CD4-positive, alpha-beta memory T cell (primary cell): ENCODE data around the gene ADAM19. TPM values are rescaled to one million over a fixed set of nuclear protein-coding genes. Genes with fewer than 3 reads are reported as not detected.
A peak's percentile ranks its signal among the peaks of the same experiment; 100 is the strongest.

Experiments used
- CTCF ChIA-PET: fragments of 350-600 bp; sonication (Branson Sonifier 250); formaldehyde crosslinking; loops from one replicate; lab custom pipeline; 2021; ENCODE audit warnings: inconsistent platforms; ENCODE audit not compliant: partially characterized antibody; lab: Charles Lee
- POLR2A ChIA-PET: fragments of 350-600 bp; sonication (Branson Sonifier 250); formaldehyde crosslinking; loops from one replicate; lab custom pipeline; 2021; ENCODE audit not compliant: partially characterized antibody; lab: Charles Lee
- DNase-seq, 5 donors: peaks; one replicate each; pipeline versions ENCODE4 v3.0.0 to v3.0.0-alpha.2; 2020 to 2022; ENCODE audit warnings: mixed read lengths in 1 of 5
- H3K27ac ChIP-seq: one replicate; pipeline ENCODE4 v1.7.0; 2013; ENCODE audit warnings: low read depth, low read length
- H3K27me3 ChIP-seq: 2 replicates; pipeline ENCODE4 v1.7.0; 2013; ENCODE audit warnings: mild to moderate bottlenecking, low read length, moderate library complexity; ENCODE audit not compliant: insufficient read depth
- H3K36me3 ChIP-seq: 2 replicates; pipeline ENCODE4 v1.7.0; 2013; ENCODE audit warnings: mild to moderate bottlenecking, low read length, moderate library complexity; ENCODE audit not compliant: insufficient read depth
- H3K4me1 ChIP-seq: 2 replicates; pipeline ENCODE4 v1.7.0; 2013; ENCODE audit warnings: mild to moderate bottlenecking, low read length, moderate library complexity; ENCODE audit not compliant: insufficient read depth
- H3K4me3 ChIP-seq, 2 donors: one replicate each; pipeline ENCODE4 v1.7.0; 2013; ENCODE audit warnings: low read length in 2 of 2, mild to moderate bottlenecking in 1 of 2
- H3K9me3 ChIP-seq, 2 donors: one replicate each; pipeline ENCODE4 v1.7.0; 2013; ENCODE audit warnings: low read length in 2 of 2, control low read depth in 1 of 2; ENCODE audit not compliant: control insufficient read depth in 1 of 2
- H3K27ac Mint-ChIP-seq, 7 donors: one replicate each; pipeline ENCODE4 v1.8.0; 2020 to 2021; ENCODE audit warnings: mixed read lengths in 7 of 7, mild to moderate bottlenecking in 6 of 7, inconsistent platforms in 3 of 7, moderate library complexity in 3 of 7
- H3K27me3 Mint-ChIP-seq, 2 donors: one replicate each; pipeline ENCODE4 v1.8.0; 2020 to 2021; ENCODE audit warnings: mixed read lengths in 2 of 2
- H3K36me3 Mint-ChIP-seq, 2 donors: one replicate each; pipeline ENCODE4 v1.8.0; 2020 to 2021; ENCODE audit warnings: mixed read lengths in 2 of 2, inconsistent platforms in 1 of 2, mild to moderate bottlenecking in 1 of 2
- H3K4me1 Mint-ChIP-seq, 4 donors: one replicate each; pipeline ENCODE4 v1.8.0; 2020 to 2021; ENCODE audit warnings: mixed read lengths in 4 of 4, mild to moderate bottlenecking in 1 of 4
- H3K4me3 Mint-ChIP-seq, 8 donors: one replicate each; pipeline ENCODE4 v1.8.0; 2020 to 2021; ENCODE audit warnings: mixed read lengths in 8 of 8, mild to moderate bottlenecking in 7 of 8, moderate library complexity in 6 of 8, inconsistent platforms in 3 of 8
- H3K9me3 Mint-ChIP-seq, 8 donors: one replicate each; pipeline ENCODE4 v1.8.0; 2020 to 2021; ENCODE audit warnings: mixed read lengths in 8 of 8, mild to moderate bottlenecking in 5 of 8, inconsistent platforms in 3 of 8, moderate library complexity in 1 of 8
- intact Hi-C: fragments of 100-400 bp; cut with micrococcal nuclease; formaldehyde crosslinking; loops from one replicate; pipeline ENCODE4 v1.15.1; 2023
- polyA plus RNA-seq, 2 donors: library from polyadenylated mRNA; unstranded; fragments of 300-500 nt; fragmentation: Illumina TruSeq; gene quantifications; one replicate each; pipeline ENCODE4 v1.2.3, GENCODE V29; 2021
- total RNA-seq, 2 experiments: library from RNA; stranded (reverse); gene quantifications; one replicate each; pipeline ENCODE4 v1.2.3, GENCODE V29; 2021

The ADAM19 gene
- total and polyA plus RNA-seq, 4 experiments from 2014 or later, result 1.9 to 33.9 (median 28.0) TPM

GRCh38 chr5:157459715-157460599, 115.6 kb downstream of the ADAM19 start, which contains the start of gene NIPAL4:
Gene NIPAL4 (plus strand): TSS chr5:157460213. CDS start chr5:157460321, 108 bp downstream.
- H3K9me3 Mint-ChIP-seq, result no peaks in the 10 kb centered on the region

DNA sequence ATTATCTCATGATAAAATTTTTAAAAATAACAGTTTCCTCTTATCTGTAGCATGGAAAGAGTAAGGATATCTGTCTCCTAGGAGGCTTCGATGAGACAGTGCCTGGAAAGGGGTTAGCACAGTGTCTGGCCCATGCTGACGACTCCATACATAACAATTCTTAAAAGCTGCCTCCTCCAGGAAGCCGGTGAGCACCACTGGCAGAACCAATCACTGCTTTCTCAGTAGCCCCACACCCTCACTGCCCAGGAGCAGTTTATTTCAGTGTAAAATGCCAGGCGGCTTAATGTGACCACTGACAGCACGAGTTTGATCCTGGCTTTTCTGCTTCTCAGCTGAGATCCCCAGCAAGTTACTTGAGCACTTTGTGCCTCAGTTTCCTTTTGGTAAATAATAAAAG, 116.7 kb downstream of the ADAM19 start:
- Mint-ChIP-seq H3K27me3 (peaks cover 8 to 9% of the 10 kb centered on the region in 2 donors), H3K27ac (no peak overlapping the region), H3K4me3 (peak overlapping the region in 3 of 8 donors; percentile 26 to 54 (median 31)), H3K4me1 (peaks cover 6 to 17% (median 14%) of the 10 kb centered on the region in 4 donors), H3K36me3 (no peaks in the 10 kb centered on the region), H3K9me3 (no peaks in the 10 kb centered on the region)
- POLR2A ChIA-PET, result no interaction called here
- H3K9me3 ChIP-seq, result no peaks in the 10 kb centered on the region
- H3K36me3 ChIP-seq, result no peaks in the 10 kb centered on the region
- CTCF ChIA-PET, result interaction anchor here (1.0 to 7.2 kb wide), 4 partner anchors 11 to 285 kb away, joined by 3 to 34 read pairs (median 5); partner anchors contain the start of gene LSM11
- H3K4me1 ChIP-seq, result peaks cover 11% of the 10 kb centered on the region
- DNase-seq, result no peak
- no peak overlapping the region for H3K4me3 ChIP-seq
- intact Hi-C loops, result no loop called here
- H3K27me3 ChIP-seq, result no peaks in the 10 kb centered on the region
- no peak overlapping the region for H3K27ac ChIP-seq

More at GRCh38 chr5:157459715-157460599, 115.6 kb downstream of the ADAM19 start, which contains the start of gene NIPAL4:
- H3K4me3 ChIP-seq, result peak within 1 kb of the TSS; percentile 28 to 43
- H3K27me3 Mint-ChIP-seq, result peaks cover 8 to 9% of the 10 kb centered on the region in 2 donors
- H3K4me1 Mint-ChIP-seq, result peaks cover 16 to 26% (median 24%) of the 10 kb centered on the region in 4 donors
- peak; percentile 11 to 47 (median 19) for DNase-seq
- H3K36me3 Mint-ChIP-seq, result no peaks in the 10 kb centered on the region
- H3K27me3 ChIP-seq, result no peaks in the 10 kb centered on the region
- ChIA-PET CTCF (interaction anchor here (0.6 to 7.2 kb wide), 5 partner anchors 10 to 284 kb away, joined by 3 to 34 read pairs (median 4); partner anchors contain the start of gene LSM11), POLR2A (no interaction called here)
- H3K36me3 ChIP-seq, result no peaks in the 10 kb centered on the region
- peaks cover 11% of the 10 kb centered on the region for H3K4me1 ChIP-seq
- no peaks in the 10 kb centered on the region for H3K9me3 ChIP-seq
- peak within 1 kb of the TSS in 2 of 7 donors; percentile 37 to 72 for H3K27ac Mint-ChIP-seq
- peak within 1 kb of the TSS; percentile 74 to 83 (median 81) for H3K4me3 Mint-ChIP-seq
- intact Hi-C loops, result no loop called here
- H3K27ac ChIP-seq, result no peak within 1 kb of the TSS

- Histone ChIP-seq H3K27me3 (no peaks in the 10 kb centered on the region), H3K4me3 (no peak overlapping the region), H3K4me1 (peaks cover 11% of the 10 kb centered on the region), H3K27ac (no peak overlapping the region), H3K9me3 (no peaks in the 10 kb centered on the region), H3K36me3 (no peaks in the 10 kb centered on the region)
- Mint-ChIP-seq H3K4me1 (peaks cover 6 to 17% (median 11%) of the 10 kb centered on the region in 4 donors), H3K27ac (no peak overlapping the region), H3K36me3 (no peaks in the 10 kb centered on the region), H3K4me3 (no peak overlapping the region), H3K9me3 (no peaks in the 10 kb centered on the region), H3K27me3 (peaks cover 8 to 9% of the 10 kb centered on the region in 2 donors)
- intact Hi-C loops, result no loop called here
- no peak for DNase-seq
- ChIA-PET CTCF (interaction anchor here (7.2 kb wide), 1 partner anchor 13 kb away, joined by 34 read pairs; no protein-coding TSS in a partner anchor), POLR2A (no interaction called here)
Observed at GRCh38 chr5:157457391-157457790, 118.2 kb downstream of the ADAM19 start.

- DNase-seq, result no peak
- H3K27ac Mint-ChIP-seq, result no peak overlapping the region
- POLR2A ChIA-PET, result no interaction called here
- no peaks in the 10 kb centered on the region for H3K36me3 ChIP-seq
- H3K4me3 Mint-ChIP-seq, result no peak overlapping the region
- H3K27me3 ChIP-seq, result no peaks in the 10 kb centered on the region
- H3K9me3 ChIP-seq, result no peaks in the 10 kb centered on the region
- H3K9me3 Mint-ChIP-seq, result no peaks in the 10 kb centered on the region
- H3K27me3 Mint-ChIP-seq, result peaks cover 5 to 6% of the 10 kb centered on the region in 2 donors
- H3K27ac ChIP-seq, result no peak overlapping the region
- H3K4me1 ChIP-seq, result peaks cover 11% of the 10 kb centered on the region
- H3K4me3 ChIP-seq, result no peak overlapping the region
- peaks cover 5 to 16% (median 11%) of the 10 kb centered on the region in 4 donors for H3K4me1 Mint-ChIP-seq
- no peaks in the 10 kb centered on the region for H3K36me3 Mint-ChIP-seq
- CTCF ChIA-PET, result no interaction called here
- intact Hi-C loops, result no loop called here
Observed at GRCh38 chr5:157456301-157456700, 119.3 kb downstream of the ADAM19 start.

GRCh38 chr5:157455057-157455456, 120.5 kb downstream of the ADAM19 start:
- H3K4me3 Mint-ChIP-seq, result peak overlapping the region in 1 of 8 donors; percentile 6
- intact Hi-C loops, result no loop called here
- Histone ChIP-seq H3K4me3 (no peak overlapping the region), H3K9me3 (no peaks in the 10 kb centered on the region), H3K27ac (no peak overlapping the region), H3K36me3 (no peaks in the 10 kb centered on the region), H3K27me3 (no peaks in the 10 kb centered on the region), H3K4me1 (peaks cover 4% of the 10 kb centered on the region)
- no peak overlapping the region for H3K27ac Mint-ChIP-seq
- ChIA-PET POLR2A (no interaction called here), CTCF (interaction anchor here (2.1 kb wide), 1 partner anchor 23 kb away, joined by 4 read pairs; no protein-coding TSS in a partner anchor)
- no peak for DNase-seq
- no peaks in the 10 kb centered on the region for H3K27me3 Mint-ChIP-seq
- no peaks in the 10 kb centered on the region for H3K9me3 Mint-ChIP-seq
- peaks cover 2 to 5% (median 4%) of the 10 kb centered on the region in 4 donors for H3K4me1 Mint-ChIP-seq
- H3K36me3 Mint-ChIP-seq, result no peaks in the 10 kb centered on the region

DNA sequence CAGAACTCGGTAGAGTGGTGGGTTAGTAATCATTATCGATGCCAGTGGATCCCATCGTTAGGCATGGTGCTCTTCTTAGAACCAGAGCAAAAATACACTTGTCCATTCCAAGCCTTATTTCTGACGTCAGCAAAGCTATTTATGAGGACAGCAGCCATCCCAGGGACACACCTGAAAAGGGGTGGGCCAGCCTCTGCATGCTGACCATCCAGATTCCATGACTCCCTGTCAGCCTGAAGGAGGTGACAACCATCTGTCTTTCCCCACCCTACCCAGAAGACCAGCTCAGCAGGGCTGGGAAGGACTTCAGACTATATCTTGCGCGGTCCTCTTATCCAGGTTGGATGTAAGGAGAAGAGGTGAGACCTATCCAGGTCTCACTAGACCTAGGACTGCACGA, 121.3 kb downstream of the ADAM19 start:
- intact Hi-C loops, result no loop called here
- no peaks in the 10 kb centered on the region for H3K27me3 Mint-ChIP-seq
- CTCF ChIA-PET, result interaction anchor here (1.3 to 2.1 kb wide), 2 partner anchors 22 to 265 kb away, joined by 3 to 4 read pairs; no protein-coding TSS in a partner anchor
- H3K4me3 Mint-ChIP-seq, result no peak overlapping the region
- H3K9me3 Mint-ChIP-seq, result no peaks in the 10 kb centered on the region
- H3K36me3 Mint-ChIP-seq, result no peaks in the 10 kb centered on the region
- H3K4me3 ChIP-seq, result no peak overlapping the region
- H3K4me1 ChIP-seq, result no peaks in the 10 kb centered on the region
- no peaks in the 10 kb centered on the region for H3K27me3 ChIP-seq
- POLR2A ChIA-PET, result no interaction called here
- no peaks in the 10 kb centered on the region for H3K9me3 ChIP-seq
- H3K36me3 ChIP-seq, result no peaks in the 10 kb centered on the region
- H3K4me1 Mint-ChIP-seq, result peaks cover 2 to 5% (median 4%) of the 10 kb centered on the region in 4 donors
- no peak overlapping the region for H3K27ac ChIP-seq
- H3K27ac Mint-ChIP-seq, result no peak overlapping the region
- no peak for DNase-seq

DNA sequence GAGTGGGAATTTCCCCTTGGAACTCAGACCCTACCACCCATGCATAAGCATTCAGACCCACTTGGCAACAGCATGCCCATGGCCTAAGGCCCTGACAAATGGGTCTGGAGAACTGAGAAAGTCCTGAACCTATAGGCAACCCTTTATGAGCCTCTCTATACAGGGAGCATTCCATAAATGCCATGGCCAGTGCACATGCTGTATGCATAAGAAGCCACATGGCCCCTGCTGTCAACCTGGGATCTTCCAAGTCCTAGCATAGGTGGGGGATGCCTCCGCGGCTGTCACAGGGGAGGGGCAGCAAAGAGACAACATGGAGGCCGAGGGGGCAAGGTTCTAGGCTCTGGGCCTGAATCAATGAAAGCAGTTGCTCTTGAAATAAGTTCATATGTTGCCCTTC, 123.8 kb downstream of the ADAM19 start:
- DNase-seq, result no peak
- no peaks in the 10 kb centered on the region for H3K27me3 Mint-ChIP-seq
- no peaks in the 10 kb centered on the region for H3K36me3 ChIP-seq
- no peaks in the 10 kb centered on the region for H3K9me3 ChIP-seq
- H3K4me3 Mint-ChIP-seq, result no peak overlapping the region
- H3K4me1 ChIP-seq, result no peaks in the 10 kb centered on the region
- H3K27me3 ChIP-seq, result no peaks in the 10 kb centered on the region
- no peak overlapping the region for H3K27ac ChIP-seq
- H3K36me3 Mint-ChIP-seq, result no peaks in the 10 kb centered on the region
- CTCF ChIA-PET, result no interaction called here
- intact Hi-C loops, result no loop called here
- POLR2A ChIA-PET, result no interaction called here
- H3K4me1 Mint-ChIP-seq, result peaks cover 2 to 5% (median 4%) of the 10 kb centered on the region in 4 donors
- H3K9me3 Mint-ChIP-seq, result no peaks in the 10 kb centered on the region
- no peak overlapping the region for H3K27ac Mint-ChIP-seq
- no peak overlapping the region for H3K4me3 ChIP-seq
